ENCODE results near the gene ASRGL1.
A peak's percentile ranks its signal among the peaks of the same experiment; 100 is the strongest.
"Not testable (repeated sequence)": the region's sequence is repeated elsewhere in the genome, so short reads cannot be mapped to it uniquely, and the experiment has no call there.

ASRGL1 gene

GRCh38 chr11:62333768-62334167 lies 3.5 kb upstream of the ASRGL1 start:
- Histone ChIP-seq H3K4me2 (no peak overlapping the region), H3K4me1 (peaks cover 13% of the 10 kb centered on the region), H3K27me3 (peaks cover 47% of the 10 kb centered on the region), H3K27ac (no peak overlapping the region), H4K20me1 (0 out of 2 replicates have a peak, but pooled peaks cover 6% of the 10 kb centered on the region), H3K36me3 (no peaks in the 10 kb centered on the region), H3K9me3 (peaks cover 19% of the 10 kb centered on the region), H3K9ac (no peak overlapping the region), H3K4me3 (no peak overlapping the region)
- no peak for TF ChIP-seq Cebpa-rat (IDR thresholded peaks at IDR 0.05)

GRCh38 chr11:62336949-62337302 lies 322 bp upstream of the ASRGL1 start:
- not testable (repeated sequence) for H3K36me3 ChIP-seq, H4K20me1 ChIP-seq, H3K27ac ChIP-seq
- Histone ChIP-seq H3K4me3 (peak overlapping the region; percentile 71), H3K4me1 (peaks cover 29% of the 10 kb centered on the region), H3K4me2 (peak overlapping the region; percentile 79), H3K27me3 (peaks cover 60% of the 10 kb centered on the region), H3K9ac (peak overlapping the region; percentile 55; the same call in 1 of the 2 replicates), H3K9me3 (peaks cover 19% of the 10 kb centered on the region)

DNA sequence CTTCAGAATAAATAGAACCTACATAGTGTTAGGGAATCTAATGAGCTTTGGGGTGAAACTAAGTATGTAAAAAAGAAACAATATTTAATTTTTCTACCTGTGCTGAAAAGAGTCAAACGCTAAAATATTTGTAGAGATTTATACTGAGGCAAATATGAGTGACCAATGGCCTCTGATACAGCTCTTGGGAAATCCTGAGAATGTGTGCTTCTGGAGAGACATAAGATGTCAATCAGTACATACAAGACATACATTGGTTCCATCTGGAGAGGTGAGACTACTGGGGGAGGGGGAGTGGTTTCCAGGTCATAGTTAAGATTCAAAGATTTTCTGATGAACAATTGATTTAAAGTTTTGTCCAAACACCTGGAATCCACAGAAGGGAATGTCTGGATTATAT lies 970 bp downstream of the ASRGL1 start:
- no peak overlapping the region for H3K9ac ChIP-seq
- peaks cover 60% of the 10 kb centered on the region for H3K27me3 ChIP-seq
- peaks cover 19% of the 10 kb centered on the region for H3K9me3 ChIP-seq
- H4K20me1 ChIP-seq: 0 out of 2 replicates have a peak, but pooled peaks cover 6% of the 10 kb centered on the region
- H3K27ac ChIP-seq: no peak overlapping the region
- H3K4me3 ChIP-seq: peak overlapping the region; percentile 71
- H3K36me3 ChIP-seq: no peaks in the 10 kb centered on the region
- peak overlapping the region; percentile 79 for H3K4me2 ChIP-seq
- peaks cover 36% of the 10 kb centered on the region for H3K4me1 ChIP-seq
- no peak for TF ChIP-seq Cebpa-rat (IDR thresholded peaks at IDR 0.05)

DNA sequence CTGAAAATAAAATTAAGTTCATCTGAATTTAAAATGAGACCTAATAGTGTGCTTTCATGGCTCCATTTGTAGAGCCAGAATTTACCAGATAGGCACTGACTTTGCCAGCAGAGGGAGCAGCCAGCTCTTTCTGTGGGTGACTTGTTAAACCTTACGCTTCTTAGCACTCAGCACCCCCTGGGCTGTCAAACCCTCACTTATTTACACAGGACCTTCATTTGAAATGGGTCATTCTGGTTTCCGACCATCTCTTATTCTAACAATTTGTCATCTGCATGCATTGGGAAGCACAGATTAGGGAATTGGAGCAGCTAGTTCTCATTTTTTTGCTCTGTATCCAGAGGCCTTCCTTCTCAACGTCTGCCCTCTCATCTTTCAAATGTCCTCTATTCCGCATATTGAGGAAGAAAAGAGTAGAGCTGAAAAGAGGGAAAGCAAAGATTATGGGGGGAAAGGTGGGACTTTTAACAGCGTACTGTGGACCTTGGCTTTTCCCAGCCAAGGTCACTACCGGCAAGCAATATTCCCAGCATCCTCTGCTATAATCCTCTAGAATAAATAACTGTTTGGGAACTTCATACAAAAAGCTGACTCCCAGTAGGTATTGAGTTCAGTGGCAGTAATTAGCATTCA lies 3.1 kb downstream of the ASRGL1 start:
- H3K27me3 ChIP-seq: peaks cover 46% of the 10 kb centered on the region
- no peak overlapping the region for H3K27ac ChIP-seq
- TF ChIP-seq Cebpa-rat (IDR thresholded peaks at IDR 0.05): no peak
- peak overlapping the region; percentile 41 for H3K4me2 ChIP-seq
- H3K9ac ChIP-seq: no peak overlapping the region
- H3K4me1 ChIP-seq: peaks cover 36% of the 10 kb centered on the region
- H3K9me3 ChIP-seq: peaks cover 19% of the 10 kb centered on the region
- H3K36me3 ChIP-seq: no peaks in the 10 kb centered on the region
- H4K20me1 ChIP-seq: 0 out of 2 replicates have a peak, but pooled peaks cover 6% of the 10 kb centered on the region
- H3K4me3 ChIP-seq: no peak overlapping the region

DNA sequence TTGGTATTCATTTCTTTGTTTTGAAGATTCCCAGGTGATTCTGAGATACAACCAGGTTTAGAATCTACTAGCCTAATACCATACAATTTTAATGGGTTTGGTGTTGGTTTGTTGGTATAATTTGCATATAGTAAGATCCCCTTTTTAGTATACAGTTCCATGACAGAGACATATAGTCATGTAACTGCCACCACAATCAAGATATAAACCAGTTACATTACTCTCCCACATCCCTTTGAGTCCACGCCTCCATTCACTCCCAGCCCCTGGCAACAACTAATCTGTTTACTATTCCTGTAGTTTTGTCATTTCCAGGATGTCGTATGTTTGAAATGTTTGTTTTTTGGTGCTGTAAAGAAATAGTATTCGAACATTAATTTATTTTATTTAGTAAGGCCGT lies 4.3 kb downstream of the ASRGL1 start:
- no peak overlapping the region for H3K27ac ChIP-seq
- H3K36me3 ChIP-seq: no peaks in the 10 kb centered on the region
- no peak for TF ChIP-seq Cebpa-rat (IDR thresholded peaks at IDR 0.05)
- peaks cover 34% of the 10 kb centered on the region for H3K27me3 ChIP-seq
- H3K9me3 ChIP-seq: peaks cover 11% of the 10 kb centered on the region
- no peak overlapping the region for H3K9ac ChIP-seq
- H3K4me1 ChIP-seq: peaks cover 36% of the 10 kb centered on the region
- H3K4me3 ChIP-seq: no peak overlapping the region
- H4K20me1 ChIP-seq: 0 out of 2 replicates have a peak, but pooled peaks cover 6% of the 10 kb centered on the region
- peak overlapping the region; percentile 44 for H3K4me2 ChIP-seq

DNA sequence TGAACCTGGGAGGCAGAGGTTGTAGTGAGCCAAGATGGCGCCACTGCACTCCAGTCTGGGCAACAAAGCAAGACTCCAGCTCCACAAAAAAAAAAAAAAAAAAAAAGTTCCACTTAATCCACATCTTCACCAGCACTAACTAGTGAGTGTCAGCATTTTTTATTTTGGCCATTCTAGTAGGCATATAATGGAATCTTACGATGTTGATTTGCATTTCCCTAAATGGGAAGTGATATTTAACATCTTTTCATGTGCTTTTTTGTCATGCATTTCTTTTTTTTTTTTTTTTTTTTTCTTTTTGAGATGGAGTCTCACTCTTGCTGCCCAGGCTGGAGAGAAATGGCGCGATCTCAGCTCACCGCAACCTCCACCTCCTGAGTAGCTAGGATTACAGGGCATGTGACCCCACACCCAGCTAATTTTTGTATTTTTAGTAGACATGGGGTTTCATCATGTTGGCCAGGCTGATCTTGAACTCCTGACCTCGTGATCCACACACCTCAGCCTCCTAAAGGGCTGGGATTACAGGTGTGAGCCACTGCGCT lies 6.5 kb downstream of the ASRGL1 start:
- H3K4me1 ChIP-seq: peaks cover 29% of the 10 kb centered on the region
- H4K20me1 ChIP-seq, H3K36me3 ChIP-seq, H3K27ac ChIP-seq, H3K9ac ChIP-seq, H3K4me2 ChIP-seq, H3K9me3 ChIP-seq, H3K4me3 ChIP-seq: not testable (repeated sequence)
- H3K27me3 ChIP-seq: peaks cover 13% of the 10 kb centered on the region

DNA sequence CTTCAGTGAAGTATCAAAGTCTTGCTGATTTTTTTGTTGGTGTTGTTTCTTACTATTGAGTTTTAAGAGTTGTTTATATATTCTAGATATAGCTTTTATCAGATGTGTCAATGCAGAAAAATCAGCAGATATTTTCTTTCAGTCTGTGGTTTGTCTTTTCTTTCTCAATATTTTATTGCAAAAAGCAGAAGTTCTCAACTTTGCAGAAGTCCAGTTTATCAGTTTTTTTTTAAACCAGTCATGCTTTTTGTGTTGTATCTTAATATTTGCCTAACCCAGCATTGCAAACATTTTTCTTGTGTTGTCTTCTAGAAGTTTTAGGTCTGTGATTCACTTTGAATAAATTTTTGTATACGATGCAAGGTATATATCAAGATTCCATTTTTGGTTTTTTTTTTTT lies 7.0 kb downstream of the ASRGL1 start:
- no peak for TF ChIP-seq Cebpa-rat (IDR thresholded peaks at IDR 0.05)
- no peak overlapping the region for H3K4me3 ChIP-seq
- H3K27ac ChIP-seq: no peak overlapping the region
- no peak overlapping the region for H3K9ac ChIP-seq
- H4K20me1 ChIP-seq: no peaks in the 10 kb centered on the region
- H3K9me3 ChIP-seq: no peaks in the 10 kb centered on the region
- no peaks in the 10 kb centered on the region for H3K36me3 ChIP-seq
- peaks cover 8% of the 10 kb centered on the region for H3K27me3 ChIP-seq
- H3K4me1 ChIP-seq: peaks cover 34% of the 10 kb centered on the region
- H3K4me2 ChIP-seq: no peak overlapping the region

DNA sequence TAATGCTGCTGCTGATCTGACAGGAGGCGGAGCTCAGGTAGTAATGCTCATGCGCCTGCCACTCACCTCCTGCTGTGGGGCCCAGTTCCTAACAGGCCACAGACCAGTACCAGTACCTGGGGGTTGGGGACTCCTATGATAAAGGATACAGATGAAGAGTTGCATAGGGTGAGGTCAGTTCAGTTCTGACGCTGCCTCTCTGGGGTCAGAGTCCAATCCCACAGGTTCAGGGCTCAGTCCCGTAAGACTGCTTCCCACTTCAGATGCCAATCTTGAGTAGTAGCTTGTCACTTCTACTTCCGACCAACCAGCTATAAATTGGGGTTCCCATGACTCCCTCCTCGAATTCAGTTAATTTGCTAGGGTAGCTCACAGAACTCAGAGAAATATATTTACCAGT lies 8.6 kb downstream of the ASRGL1 start:
- Histone ChIP-seq H3K36me3 (no peaks in the 10 kb centered on the region), H3K4me3 (no peak overlapping the region), H3K9me3 (0 out of 2 replicates have a peak, but pooled peaks cover 5% of the 10 kb centered on the region), H4K20me1 (no peaks in the 10 kb centered on the region), H3K4me2 (no peak overlapping the region), H3K27ac (no peak overlapping the region), H3K4me1 (peaks cover 24% of the 10 kb centered on the region), H3K27me3 (no peaks in the 10 kb centered on the region), H3K9ac (no peak overlapping the region)
- no peak for TF ChIP-seq Cebpa-rat (IDR thresholded peaks at IDR 0.05)

DNA sequence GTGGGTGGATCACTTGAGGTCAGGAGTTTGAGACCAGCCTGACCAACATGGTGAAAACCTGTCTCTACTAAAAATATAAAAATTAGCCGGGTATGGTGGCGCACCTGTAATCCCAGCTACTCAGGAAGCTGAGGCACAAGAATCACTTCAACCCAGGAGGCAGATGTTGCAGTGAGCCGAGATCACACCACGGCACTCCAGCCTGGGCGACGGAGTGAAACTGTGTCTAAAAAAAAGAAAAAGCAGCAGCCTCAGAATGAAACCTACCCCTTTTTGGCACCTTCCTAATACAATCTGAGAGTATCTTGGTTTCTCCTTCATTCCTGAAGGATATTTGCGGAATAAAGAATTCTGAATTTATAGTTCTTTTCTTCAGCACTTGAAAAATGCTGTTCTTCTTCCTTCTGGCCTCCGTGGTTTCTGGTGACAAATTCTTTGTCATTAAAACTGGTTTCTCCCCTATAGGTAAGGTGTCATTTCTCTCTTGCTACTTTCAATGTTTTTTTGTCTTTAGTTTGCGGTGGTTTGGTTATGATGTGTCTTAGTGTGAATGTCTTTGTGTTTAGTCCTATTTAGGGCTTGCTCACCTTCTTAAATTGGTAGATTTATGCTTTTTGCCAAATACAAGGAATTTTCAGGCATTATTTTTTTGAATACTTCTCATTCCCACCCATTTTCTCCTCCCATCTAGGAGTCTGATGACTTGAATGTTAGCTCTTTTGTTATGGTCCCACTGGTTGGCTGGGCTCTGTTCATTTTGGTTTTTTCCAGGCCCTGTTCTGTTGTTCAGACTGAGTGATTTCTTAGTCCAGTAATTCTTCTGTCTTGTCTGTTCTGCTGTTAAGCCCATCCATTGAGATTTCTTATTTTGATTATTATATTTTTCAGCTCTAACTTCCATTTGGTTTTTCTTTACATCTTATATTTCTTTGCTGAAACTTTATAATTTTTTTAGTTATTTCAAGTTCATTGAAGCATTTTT lies 15.4 kb downstream of the ASRGL1 start:
- no peak overlapping the region for H3K4me3 ChIP-seq
- H3K9ac ChIP-seq: no peak overlapping the region
- no peaks in the 10 kb centered on the region for H3K27me3 ChIP-seq
- no peak for TF ChIP-seq Cebpa-rat (IDR thresholded peaks at IDR 0.05)
- H3K4me1 ChIP-seq: peaks cover 12% of the 10 kb centered on the region
- no peak overlapping the region for H3K27ac ChIP-seq
- 0 out of 2 replicates have a peak, but pooled peaks cover 5% of the 10 kb centered on the region for H3K9me3 ChIP-seq
- H4K20me1 ChIP-seq: no peaks in the 10 kb centered on the region
- H3K4me2 ChIP-seq: no peak overlapping the region; the same call in 1 of the 2 replicates
- no peaks in the 10 kb centered on the region for H3K36me3 ChIP-seq

DNA sequence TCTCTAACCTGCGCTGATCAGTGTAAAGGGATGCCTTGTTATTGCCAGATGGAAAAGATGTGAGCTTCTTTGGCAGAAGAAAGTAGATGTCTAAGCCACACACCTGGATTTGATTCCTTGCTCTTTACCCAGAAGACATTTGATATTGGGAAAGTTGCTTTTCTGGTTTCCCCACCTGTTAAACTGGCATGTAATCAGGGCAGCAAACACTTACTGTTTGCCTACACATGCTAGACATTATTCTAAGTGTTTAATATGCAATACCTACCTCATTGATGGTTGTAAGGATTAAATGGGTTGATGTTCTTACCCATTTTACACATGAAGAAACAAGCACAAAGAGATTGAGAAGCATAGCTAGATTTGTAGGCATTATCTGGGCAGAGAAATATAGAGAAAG lies 16.6 kb downstream of the ASRGL1 start:
- Histone ChIP-seq H3K27ac (no peak overlapping the region), H3K27me3 (no peaks in the 10 kb centered on the region), H3K9ac (no peak overlapping the region), H3K36me3 (no peaks in the 10 kb centered on the region), H3K4me2 (no peak overlapping the region), H3K9me3 (0 out of 2 replicates have a peak, but pooled peaks cover 5% of the 10 kb centered on the region), H3K4me3 (no peak overlapping the region), H4K20me1 (no peaks in the 10 kb centered on the region), H3K4me1 (peaks cover 4% of the 10 kb centered on the region)
- no peak for TF ChIP-seq Cebpa-rat (IDR thresholded peaks at IDR 0.05)
